GM21529 (cell line): Measurements from ENCODE around the gene KLHDC3.

Source experiments
- ATAC-seq: cut with Tn5 transposase; IDR thresholded peaks from one replicate; pipeline ENCODE4 v1.9.1; 2021; ENCODE audit not compliant: unreplicated experiment

The KLHDC3 gene

GRCh38 chr6:43013843-43014433 is at the start of gene KLHDC3, which contains the start of gene MEA1:
KLHDC3 (plus strand) TSS chr6:43014249; CDS start chr6:43017193, 2,944 bp downstream.
MEA1 (minus strand) TSS chr6:43013946; CDS start chr6:43013813, 133 bp downstream.
- peak; percentile 91 for ATAC-seq

DNA sequence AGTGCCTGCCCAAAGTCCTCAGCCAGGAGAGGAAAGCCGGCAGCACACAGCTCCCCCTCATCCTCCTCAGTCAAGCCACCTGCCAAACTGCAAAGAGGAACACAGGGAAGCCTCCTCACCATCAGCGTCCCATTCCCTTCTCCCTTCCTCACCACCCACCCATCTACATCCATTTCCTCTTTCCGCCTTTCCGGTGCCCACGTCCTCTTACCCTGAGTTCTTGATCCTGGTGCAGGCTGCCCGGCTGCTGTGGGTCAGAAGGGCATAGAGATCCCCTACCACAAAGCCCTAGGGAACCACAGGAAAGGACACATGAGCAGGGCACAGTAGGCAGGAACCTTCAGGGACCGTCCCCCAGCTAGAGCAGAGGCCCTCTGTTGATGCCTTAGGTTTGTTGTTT is 47.5 kb upstream of the KLHDC3 start:
- ATAC-seq: no peak

DNA sequence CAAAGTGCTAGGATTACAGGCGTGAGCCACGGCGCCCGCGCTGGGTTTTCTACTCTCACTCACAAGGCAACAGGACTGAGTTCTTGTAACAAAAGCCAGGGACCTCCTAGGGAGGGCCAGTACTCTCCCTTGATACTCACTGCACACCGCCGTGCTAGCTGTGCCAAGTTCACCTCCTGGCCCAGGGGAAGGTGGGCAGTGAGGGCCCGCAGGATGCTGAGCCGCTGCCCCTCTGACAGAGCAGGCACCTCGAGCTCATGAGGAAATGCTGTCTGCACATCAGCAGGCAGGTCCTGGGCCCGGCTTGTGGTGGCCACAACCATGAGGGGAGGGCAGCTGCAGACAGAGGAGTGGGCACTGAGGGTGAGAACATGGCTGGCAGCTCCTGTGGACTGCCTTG is 46.8 kb upstream of the KLHDC3 start:
- ATAC-seq: no peak

GRCh38 chr6:42968126-42968701 is 45.8 kb upstream of the KLHDC3 start:
- ATAC-seq: no peak

- ATAC-seq: no peak
Measured at GRCh38 chr6:42968783-42969182, 45.3 kb upstream of the KLHDC3 start.

DNA sequence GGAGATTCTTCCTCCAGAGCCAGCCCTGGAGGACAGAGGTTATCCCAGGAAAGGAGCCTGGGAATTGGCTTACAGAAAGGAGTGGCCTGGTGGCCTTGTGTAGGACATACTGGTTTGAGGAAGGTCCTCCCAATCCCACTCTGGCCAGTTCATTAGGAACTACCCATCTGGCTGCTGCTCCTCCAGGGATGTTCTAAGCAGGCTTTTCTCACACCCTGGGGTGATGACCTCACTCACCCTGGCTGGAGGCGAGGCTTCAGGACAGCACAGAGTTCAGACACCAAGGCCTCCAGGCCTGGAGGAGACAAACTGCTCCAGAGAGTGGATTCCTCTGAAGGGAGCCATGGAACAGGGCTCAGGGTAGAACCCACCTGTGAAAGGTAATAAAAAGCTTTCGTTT is 44.6 kb upstream of the KLHDC3 start:
- ATAC-seq: no peak

- no peak for ATAC-seq
Measured at GRCh38 chr6:42969934-42970333, 44.1 kb upstream of the KLHDC3 start.

DNA sequence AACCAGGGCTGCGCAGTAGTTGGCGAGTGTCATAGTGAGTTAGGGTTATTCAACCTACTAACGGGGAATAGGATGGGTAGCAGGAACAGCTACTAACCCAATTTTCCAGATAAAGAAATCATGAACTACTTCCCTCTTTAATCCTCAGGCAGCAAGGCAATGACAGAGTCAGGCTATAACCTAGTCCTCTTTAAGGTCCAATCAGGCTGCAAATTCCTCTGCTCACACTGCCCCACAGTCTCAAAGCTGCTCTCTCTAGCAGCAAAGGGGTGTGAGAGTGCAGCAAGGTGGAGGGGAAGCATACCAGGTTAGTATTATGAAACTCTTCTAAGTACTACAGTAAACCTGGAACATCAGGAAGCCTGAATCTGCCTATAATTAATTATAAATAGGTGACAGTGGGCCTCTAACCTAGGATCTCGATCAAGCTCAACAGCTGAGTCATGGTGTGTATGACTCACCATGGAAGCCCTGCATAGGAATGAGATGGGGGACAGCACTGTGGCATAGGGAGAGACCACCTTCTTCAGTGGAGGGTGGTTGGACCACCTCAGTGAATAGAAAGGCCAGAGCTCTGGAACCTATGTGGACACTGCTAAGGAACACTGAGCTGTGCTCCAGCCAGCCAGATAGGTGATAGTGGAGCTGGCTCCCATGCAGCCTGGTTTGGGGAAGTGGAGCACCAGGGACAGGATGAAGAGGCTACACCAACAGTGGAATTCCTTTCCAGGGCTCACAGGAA is 43.0 kb upstream of the KLHDC3 start:
- no peak for ATAC-seq

- ATAC-seq: no peak
Measured at GRCh38 chr6:42971746-42972327, 42.2 kb upstream of the KLHDC3 start.

GRCh38 chr6:42973926-42974325 is 40.1 kb upstream of the KLHDC3 start:
- ATAC-seq: no peak

DNA sequence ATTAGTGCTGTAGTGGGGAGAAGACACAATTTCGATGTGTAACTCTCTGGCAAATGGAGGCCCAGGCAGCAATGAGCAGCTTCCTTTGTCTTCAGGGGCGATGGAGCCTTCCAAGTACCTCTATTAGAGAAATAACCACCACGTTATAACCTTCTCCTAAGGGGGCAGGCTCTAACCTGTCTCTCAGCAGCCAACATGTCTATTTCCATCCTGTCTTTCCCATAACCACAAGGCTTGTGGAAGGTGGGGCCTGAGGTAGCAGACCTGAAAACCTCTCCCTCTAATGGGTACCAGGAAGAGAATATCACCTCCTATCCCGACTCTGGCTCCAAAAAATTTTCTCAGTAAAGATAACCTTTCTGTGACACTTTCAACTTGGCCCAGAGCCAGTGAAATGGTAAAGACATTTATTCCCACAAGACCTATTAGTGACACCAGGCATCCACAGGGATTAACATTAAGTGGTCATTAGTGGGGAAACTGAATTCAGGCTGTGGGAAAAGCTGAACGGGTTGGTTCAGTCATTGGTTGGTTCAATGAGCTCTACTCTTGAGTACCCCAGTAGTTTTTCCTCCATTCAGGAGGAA is 39.0 kb upstream of the KLHDC3 start:
- ATAC-seq: no peak

- ATAC-seq: peak; percentile 19
Measured at GRCh38 chr6:42978487-42978838, 35.6 kb upstream of the KLHDC3 start.

DNA sequence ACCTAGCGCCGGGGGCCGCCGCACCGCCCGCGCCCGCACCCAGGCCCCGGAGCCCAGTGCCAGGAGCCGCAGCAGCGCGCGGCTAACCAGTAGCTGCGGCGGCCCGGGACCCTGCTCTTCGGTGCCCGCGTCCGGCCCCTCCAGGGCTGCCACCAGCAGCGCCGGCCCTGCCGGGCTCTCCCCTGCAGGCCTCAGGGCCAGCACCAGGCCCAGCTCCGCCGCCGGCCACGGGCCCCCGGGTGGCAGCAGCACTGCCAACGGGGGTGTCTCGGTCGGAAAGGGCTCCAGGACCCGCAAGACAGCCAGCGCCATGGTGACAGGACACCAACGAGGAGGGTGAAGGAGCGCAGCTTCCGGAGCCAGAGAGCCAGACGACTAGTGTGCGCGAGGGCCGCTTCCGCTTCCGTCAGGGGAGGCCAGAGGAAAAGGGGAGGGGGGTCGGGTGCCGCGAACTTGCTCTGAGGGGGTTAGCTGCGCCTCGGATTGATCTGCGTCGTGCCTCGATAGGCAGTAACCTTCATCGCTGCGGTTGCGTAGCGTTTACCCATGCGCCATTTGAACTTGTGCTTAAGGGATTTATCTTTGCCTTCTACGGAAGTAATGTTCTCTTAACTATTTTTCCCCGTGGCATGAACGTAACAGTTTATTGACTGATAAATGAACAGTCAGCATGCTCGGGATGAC is 35.1 kb upstream of the KLHDC3 start, which contains the start of gene PEX6:
Gene PEX6, minus strand, starts transcription at position 343 of the 684 bp plus-strand sequence. Its CDS starts 31 bp downstream, at position 312.
- peak; percentile 91 for ATAC-seq

GRCh38 chr6:42979523-42980177 is 34.4 kb upstream of the KLHDC3 start:
- ATAC-seq: no peak

DNA sequence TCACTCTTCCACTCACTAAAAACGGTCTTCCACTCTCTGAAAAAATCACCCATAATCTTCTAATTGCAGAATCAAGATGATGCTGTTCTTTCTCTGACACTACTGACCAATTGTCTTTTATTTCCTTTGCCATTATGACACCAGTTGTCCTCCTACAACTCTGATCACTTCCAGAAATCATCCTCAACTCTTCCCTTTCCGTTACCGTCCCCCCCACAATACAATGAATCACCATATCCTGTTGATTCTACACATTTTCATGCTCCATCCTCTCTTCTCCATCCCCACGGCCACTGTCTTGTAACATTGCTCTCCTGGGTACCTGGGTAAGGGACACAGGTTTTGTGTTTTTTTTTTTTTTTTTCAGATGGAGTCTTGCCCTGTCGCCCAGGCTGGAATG is 32.2 kb upstream of the KLHDC3 start:
- ATAC-seq: no peak

DNA sequence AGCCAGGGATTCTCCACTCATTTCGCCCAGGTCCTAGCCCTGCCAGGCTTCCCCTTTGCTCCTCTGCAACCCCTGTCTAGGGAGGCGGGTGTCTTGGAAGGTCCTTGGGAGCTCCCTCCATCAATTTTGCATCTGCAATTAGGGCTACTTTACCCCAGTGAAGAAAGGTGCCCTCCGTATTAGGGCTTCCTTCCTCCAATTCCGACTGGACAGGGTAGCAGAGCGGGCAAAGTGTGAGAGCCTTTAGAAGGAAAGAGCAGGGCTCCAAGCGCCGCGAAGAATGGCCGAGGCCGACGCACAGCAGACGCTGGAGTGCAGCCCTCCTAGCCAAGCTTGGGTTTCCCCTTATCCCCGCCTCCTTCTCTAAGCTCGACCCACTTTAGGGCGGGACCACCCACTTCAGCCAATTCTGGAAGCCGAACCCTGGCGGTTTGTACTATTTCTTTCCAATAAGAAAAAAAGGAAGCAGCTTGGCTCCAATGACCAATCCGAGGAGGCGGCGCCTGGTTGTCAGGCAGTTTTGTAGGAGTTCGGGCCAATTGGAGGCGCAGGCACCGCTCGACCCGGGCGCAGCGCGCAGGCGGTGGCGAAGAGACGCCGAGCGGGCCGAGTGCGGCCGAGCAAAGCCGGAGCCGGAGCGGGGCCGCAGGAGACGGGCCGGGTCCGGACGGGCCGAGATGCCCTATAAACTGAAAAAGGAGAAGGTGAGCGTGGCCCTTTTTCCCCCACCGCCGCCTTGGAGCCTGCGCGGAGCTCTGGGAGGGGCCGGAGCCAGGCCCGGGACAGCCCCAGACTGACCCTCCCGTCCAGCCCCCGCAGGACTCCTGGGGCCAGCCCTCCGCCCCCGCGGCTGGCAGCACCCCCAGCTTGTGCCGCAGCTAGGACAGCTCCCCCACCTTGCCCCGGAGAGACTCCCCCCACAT is 29.8 kb upstream of the KLHDC3 start, which contains the start of gene PPP2R5D:
Gene PPP2R5D, plus strand, starts transcription at position 570 of the 923 bp plus-strand sequence. Its CDS starts 108 bp downstream, at position 678.
- peak; percentile 93 for ATAC-seq

DNA sequence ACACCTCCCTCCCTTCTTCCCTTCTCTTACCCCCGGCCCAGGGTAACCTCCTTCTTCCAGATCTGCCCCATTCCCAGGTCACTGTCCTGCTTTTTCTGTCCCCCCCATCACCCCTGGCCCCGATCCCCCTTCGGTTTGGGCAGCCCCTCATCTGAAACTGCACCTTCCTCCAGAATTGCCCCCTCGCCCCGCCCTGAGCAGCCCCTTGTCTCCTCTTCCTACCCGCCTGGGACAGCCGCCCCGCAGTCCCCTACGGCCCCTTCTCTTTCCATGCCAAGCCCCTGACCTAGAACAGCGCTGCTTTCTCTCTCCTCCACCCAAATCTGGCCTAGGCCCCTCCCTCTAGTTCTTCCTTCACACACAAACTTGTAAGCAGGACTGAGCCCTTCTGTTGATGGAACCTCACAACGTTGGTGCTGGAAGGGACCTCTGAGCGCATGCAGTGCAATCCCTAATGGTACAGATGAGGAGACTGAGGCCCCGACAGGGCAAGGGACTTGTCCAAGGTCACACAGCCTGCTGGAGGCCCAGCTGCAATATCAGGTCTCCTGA is 29.0 kb upstream of the KLHDC3 start:
- ATAC-seq: no peak

DNA sequence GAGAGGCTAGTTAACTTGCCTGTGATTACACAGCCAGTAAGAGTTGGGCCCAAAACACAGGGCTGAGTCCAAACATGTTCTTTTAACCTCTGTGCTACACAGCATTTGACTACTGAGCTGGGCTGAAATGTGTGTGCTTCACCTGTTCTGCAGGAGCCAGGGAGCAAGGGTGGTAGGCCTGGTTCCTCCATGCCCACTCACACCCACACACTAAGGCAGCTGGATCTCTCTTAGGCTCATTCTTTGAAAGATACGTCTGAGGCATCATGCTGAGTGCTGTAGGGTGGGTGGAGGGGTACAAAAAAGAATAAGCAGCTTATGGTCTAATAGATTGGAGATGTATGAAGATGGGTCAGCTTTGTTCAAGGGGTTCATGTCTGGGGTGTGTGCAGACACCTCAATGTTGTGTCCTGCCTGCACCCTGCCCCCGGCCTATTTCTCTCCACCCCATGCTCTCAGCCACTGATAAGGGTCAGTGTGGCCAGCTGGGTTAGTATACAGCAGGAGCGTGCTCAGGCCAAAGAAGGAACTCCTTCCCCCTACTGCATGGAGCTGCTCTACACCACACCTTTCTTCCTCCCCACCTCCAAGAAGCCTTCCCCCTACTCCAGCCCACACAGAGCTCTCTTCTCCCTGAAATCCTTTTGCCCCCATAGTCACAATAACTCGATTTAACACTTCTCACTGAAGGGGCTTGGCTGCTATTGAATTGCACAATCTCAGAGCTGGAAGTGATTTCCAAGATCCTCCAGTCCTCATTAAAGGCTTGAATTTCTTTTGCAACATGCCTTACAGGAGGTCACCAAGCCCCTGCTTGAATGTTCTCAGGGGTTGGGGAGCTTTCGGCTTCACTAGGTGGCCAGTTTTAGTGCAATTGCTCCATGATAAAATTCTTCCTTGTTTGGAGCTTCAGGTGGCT is 26.3 kb upstream of the KLHDC3 start:
- ATAC-seq: no peak
